NCI-H526 treated with DMSO at 0.1 percent for 48 hours (cell line): ENCODE results near the gene THADA.

Source experiments
- DNase-seq: peaks from one replicate; lab custom pipeline; 2025; lab: John Stamatoyannopoulos, UW

Gene THADA

DNA sequence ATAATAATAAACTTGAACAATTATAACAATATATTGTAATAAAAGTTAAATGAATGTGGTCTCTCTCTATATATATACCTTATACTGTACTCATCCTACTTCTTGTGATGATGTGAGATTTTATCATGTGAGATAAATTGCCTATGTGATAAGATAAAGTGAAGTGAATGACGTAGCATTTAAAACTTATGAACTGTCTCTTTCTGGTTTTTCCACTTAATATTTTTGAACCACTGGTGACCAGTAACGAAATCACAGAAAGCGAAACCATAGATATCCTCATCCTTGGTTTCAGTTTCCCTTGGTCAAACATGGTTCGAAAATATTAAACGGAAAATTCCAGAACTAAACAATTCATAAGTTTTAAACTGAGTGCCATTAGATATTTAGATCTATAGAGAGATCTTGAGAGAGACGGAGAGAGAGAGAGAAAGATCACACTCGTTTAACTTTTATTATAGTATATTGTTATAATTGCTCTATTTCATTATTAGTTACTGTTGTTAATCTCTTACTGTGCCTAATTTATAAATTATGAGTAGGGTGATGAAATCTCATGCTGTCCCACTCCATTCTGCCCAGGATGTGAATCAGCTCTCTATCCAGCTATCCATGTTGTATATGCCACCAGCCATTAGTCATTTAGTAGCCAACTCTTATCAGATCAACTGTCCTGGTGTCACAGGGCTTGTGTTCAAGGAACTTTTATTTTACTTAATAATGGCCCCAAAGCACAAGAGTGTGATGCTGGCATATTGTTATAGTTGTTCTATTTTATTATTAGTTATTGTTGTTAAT, 156.8 kb downstream of the THADA start:
- DNase-seq, result no peak

DNA sequence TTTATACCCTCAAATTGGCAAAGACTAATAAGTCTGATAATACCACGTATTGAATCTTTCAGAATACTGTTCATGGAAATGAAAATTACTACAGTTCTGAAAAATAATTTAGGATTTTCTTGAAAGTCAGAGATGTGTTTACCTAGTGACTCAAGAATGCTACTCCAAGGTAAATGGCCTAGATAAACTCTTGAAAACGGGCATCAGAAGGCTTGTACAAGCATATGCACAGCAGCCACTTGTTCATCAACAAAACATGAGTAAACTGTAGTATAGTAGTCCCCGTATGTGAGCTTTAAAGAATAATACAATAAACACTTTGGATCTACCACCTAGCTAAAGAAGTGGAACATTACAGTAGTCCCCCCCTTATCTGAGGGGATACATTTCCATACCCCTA, 157.5 kb downstream of the THADA start:
- DNase-seq, result no peak

- DNase-seq, result no peak
These were observed 158.5 kb downstream of the THADA start for GRCh38 chr2:43437363-43437762.

- no peak for DNase-seq
These were observed 159.4 kb downstream of the THADA start for GRCh38 chr2:43436431-43436830.

DNA sequence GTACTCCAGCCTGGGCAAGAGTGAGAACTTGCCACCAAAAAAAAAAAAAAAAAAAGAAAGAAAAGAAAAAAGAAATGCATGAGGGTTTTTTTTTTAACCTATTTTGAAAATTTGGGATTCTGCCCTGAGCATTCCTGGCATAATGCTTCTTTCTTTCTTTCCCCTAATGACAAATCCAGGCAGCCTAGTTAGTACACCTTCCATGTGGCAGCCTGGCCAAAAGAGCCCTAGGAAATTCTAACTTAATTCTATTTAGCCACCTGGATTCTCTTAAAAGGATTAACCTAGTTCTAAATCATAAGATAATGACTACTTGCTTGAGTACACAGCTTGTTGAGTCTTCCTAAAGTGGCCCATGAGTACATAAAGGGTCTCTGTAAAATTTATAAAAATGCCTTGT, 160.1 kb downstream of the THADA start:
- no peak for DNase-seq

GRCh38 chr2:43430489-43430888, 165.3 kb downstream of the THADA start:
- no peak for DNase-seq

GRCh38 chr2:43429369-43429768, 166.5 kb downstream of the THADA start:
- no peak for DNase-seq

GRCh38 chr2:43427032-43427424, 168.8 kb downstream of the THADA start:
- no peak for DNase-seq

DNA sequence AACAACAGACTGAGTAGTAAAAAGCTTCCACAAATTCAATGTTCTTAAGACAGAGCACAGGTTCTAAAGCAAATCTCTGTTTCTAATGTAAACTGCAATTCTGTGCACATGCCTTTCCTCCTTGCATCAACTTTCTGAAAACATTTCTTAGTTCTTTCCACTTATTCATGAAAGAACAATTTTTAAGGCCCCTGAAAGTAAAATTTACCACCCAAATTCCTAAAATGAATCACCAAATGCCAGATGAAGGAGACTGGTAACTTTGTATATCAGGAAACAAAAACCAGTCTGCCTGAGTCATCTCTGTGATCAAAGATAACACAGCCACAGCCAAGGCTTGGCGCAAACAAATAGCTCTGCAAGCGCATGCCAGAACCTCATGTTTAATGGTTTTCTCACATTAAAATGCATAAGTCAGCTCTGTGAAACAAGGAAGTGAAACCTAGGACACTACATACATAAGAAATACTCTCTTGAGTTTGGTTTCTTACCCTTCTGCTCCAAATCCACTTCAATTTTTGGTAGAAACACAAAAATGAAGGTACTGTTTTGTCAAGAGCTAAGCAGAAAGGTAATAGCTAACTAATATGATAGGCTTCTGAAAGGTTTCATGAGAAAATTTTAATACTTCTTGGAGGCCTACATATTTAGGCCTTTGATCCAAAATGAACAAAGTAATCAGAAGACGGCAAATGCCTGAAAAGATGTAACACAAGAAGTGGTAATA, 169.4 kb downstream of the THADA start:
- DNase-seq, result no peak

GRCh38 chr2:43425659-43426058, 170.2 kb downstream of the THADA start:
- no peak for DNase-seq

DNA sequence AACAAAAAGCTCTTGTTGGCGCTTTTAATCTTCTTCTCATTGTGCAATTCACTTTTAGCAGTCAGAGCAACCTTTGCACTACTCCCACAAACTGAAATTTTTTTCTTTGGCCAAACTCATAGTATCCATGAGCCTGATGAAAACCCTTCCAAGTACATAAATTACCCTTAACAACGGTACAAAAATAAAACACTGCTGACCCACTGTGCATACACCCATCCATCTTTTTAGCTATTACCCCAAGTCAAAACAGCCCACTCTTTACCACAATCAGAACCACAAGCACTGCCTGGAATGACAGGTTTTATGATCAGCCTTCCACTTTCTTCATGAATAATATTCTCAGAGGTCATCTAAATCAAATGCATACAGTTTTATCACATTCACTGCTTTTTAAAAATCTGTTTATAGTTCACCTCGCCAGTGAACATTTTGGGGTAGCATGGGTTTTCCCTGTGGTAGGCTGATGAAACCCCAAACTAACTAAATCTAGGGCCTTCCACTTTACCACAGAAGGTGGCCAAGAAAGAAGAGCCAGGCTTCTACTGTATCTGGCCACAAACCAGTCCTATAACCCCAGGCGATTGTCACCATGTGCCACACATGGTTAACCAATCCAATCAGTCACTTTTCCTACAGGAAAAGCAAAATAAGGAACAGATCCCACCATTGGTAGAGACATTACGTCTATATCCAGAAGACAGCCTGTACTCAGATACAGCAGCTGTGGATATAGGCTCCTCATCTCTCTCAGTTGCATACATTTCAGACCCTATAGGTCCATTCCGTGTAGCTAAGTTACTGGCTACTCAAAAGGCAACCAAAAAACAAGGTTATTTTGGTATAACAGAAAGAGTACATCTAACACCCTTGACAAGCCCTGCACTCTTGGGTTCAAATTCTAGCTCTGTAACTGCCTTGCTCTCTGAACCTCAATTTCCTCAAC, 171.3 kb downstream of the THADA start:
- DNase-seq, result no peak

DNA sequence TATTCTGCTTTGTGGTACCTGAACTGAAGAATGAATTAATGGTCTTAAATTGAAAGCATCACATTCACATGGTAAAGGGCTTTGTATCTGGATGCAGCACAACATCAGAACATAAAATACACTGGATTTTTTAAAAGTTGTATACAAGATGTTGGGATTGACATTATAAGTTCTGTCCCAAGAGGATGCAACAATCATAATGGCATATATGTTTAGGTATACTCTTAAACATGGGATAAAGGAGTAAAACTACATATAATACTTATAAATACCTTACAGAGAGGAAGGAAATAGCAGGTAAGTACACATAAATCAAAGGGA, 171.9 kb downstream of the THADA start:
- DNase-seq, result no peak

- no peak for DNase-seq
These were observed 174.6 kb downstream of the THADA start for GRCh38 chr2:43421194-43421593.

- no peak for DNase-seq
These were observed 175.4 kb downstream of the THADA start for GRCh38 chr2:43420389-43420801.

- no peak for DNase-seq
These were observed 176.0 kb downstream of the THADA start for GRCh38 chr2:43419876-43420275.

DNA sequence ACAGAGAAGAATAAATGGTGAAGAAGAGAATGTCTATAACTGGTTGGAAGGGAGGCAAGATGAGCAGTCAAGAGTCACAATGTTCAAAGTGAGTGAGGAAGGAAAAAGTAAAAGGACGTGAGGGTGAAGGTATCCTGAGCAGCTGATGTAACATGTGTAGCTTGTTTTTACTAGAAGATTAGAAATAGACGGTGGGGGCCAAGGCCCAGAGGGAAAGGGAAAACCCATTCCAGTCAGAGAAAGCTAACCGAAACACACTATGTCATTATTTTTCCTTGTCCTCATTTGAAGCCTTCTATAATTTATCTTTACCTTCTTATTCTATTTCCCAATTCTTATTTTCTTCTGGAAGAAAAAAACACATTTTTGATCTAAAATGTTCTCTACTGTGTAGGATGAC, 176.6 kb downstream of the THADA start:
- no peak for DNase-seq

DNA sequence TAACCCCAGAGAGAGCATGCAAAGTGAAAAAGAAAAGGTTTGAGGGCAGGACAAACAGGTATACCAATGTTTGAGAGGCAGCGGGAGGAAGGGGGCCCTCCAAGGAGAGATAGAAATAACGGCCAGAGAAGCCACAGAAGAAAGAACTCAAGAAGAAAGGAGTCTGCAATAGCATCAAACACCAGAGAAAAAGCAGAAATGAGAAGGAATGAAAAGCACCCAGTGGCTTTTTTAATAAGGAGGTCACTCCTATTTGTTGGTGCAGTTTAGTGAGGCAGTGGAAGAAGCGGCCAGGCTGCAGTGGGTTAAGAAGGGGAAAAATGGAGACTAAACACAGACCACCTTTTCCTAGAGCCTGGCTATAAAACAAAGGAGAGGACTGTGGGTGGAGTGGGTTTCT, 177.2 kb downstream of the THADA start:
- no peak for DNase-seq

DNA sequence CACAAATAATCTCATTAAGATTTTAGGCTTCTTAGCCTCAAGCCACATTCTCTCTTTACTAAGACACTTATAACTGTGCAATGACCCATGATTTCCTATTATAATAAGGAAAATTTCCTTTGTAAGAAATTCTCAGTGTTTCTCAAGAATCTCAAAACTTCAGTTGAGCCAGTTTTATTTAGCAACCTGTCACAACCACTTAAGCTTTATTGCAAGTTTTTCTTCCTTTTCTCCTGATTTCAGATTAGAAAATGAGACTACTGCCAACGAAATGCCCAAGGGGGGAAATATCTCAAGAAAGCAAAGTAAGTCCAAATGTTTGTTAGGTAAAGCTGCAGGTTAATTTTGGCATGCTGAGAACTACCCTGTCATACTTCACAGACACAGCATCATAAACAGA, 178.5 kb downstream of the THADA start:
- no peak for DNase-seq

GRCh38 chr2:43415592-43415991, 180.2 kb downstream of the THADA start:
- DNase-seq, result no peak

GRCh38 chr2:43414586-43415135, 181.2 kb downstream of the THADA start:
- DNase-seq, result no peak

DNA sequence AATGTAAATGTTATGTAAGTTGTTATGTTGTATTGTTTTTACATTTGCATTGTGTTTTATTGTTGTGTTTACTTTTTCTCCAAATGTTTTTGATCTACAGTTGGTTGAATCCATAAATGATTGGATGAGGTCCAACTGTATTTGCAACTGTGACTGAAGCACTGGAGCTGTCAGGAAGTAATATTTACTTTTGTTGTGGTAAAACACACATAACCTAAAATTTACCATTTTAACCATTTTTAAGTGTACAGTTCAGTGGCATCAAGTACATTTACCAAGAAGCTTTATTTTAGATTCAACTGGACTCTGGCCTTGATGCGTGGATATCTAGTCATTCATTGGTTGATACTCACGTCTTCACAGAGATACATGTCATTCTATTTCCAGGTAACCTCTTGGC, 181.8 kb downstream of the THADA start:
- no peak for DNase-seq

DNA sequence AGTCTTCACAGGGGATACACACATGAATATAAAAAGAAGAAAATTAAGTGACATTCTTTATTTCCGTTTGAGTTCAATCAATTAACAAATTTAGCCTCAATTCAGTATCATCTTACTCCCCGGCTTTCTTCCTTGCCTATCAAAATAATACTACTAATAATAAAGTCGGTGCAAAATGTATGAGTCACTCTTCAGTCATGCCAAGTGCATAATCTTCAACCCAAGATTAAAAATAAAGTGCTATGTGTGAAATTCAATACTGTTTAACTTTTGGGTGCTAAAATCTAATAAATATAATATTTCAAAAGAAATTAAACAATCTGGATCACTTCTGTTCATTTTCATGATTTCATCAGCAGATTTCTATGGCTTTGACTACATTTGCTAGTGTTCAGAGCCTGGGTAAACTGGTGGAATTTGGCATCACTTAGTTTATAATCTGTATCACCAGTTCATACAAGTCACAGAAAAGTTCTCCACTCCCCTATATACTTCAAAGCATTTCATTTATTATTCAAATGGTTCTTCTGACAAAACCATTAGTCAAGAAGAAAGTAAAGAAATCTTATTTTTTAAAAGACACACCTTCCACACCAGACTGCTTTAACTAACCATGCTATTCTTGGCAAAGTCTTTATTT, 183.6 kb downstream of the THADA start:
- DNase-seq, result no peak
